Measurements from ENCODE around the gene IL10RB. TPM values are rescaled to one million over a fixed set of nuclear protein-coding genes. Genes with fewer than 3 reads are reported as not detected.
A peak's percentile ranks its signal among the peaks of the same experiment; 100 is the strongest.

The IL10RB gene
- total and polyA plus RNA-seq, 2 of the 13 experiments (the other 11 are each of a cell fraction or from before 2014, with no cell fraction given) = 17.4 to 18.2 TPM

DNA sequence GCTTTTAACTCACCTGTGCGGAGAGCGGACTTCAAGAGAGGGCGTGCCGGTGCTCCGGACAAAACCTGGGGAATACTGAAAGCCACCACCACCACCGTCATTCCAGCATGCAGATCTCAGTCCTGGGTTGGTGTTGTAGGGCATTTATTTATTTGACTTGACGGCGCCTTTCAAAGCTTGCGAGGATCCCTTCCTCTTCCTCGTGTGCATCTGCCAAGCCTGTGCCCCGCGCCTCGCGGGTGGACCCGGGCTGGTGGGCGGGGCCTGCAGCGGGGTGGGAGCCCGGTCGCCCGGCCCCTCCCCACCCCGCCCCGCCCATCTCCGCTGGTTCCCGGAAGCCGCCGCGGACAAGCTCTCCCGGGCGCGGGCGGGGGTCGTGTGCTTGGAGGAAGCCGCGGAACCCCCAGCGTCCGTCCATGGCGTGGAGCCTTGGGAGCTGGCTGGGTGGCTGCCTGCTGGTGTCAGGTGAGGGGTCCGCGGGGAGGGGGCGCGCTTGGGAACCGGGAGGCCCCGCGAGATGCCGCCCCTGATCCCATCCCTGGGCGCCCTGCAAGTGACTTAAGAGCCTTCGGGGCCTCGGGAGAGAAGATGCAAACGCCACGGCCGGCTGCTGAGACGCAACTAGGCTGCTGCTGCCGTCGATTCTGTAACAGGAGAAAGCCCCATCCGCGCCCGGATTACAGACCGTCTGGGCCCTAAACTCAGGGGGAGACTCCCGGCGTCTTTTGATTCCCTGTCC lies at the start of gene IL10RB (continued):
- TF ChIP-seq, protein P1, sequence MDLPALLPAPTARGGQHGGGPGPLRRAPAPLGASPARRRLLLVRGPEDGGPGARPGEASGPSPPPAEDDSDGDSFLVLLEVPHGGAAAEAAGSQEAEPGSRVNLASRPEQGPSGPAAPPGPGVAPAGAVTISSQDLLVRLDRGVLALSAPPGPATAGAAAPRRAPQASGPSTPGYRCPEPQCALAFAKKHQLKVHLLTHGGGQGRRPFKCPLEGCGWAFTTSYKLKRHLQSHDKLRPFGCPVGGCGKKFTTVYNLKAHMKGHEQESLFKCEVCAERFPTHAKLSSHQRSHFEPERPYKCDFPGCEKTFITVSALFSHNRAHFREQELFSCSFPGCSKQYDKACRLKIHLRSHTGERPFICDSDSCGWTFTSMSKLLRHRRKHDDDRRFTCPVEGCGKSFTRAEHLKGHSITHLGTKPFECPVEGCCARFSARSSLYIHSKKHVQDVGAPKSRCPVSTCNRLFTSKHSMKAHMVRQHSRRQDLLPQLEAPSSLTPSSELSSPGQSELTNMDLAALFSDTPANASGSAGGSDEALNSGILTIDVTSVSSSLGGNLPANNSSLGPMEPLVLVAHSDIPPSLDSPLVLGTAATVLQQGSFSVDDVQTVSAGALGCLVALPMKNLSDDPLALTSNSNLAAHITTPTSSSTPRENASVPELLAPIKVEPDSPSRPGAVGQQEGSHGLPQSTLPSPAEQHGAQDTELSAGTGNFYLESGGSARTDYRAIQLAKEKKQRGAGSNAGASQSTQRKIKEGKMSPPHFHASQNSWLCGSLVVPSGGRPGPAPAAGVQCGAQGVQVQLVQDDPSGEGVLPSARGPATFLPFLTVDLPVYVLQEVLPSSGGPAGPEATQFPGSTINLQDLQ (CRISPR knock-in tag; IDR thresholded peaks at IDR 0.05) = no peak
- TF ChIP-seq ZNF782 (CRISPR knock-in tag; IDR thresholded peaks at IDR 0.05; ENCODE audit: borderline replicate concordance) (0 out of 2 replicates have a peak, but pooled peaks have one; percentile 35), ARNT2 (CRISPR knock-in tag; IDR thresholded peaks at IDR 0.05; ENCODE audit: low read depth) (no peak; the same call in 1 of the 2 replicates), ZNF570 (CRISPR knock-in tag; IDR thresholded peaks at IDR 0.05; ENCODE audit: borderline replicate concordance) (no peak), MAF1 (CRISPR knock-in tag; IDR thresholded peaks at IDR 0.05; ENCODE audit: borderline replicate concordance) (no peak), CBX1 (IDR thresholded peaks at IDR 0.05; ENCODE audit: low read depth) (no peak), KMT2B (CRISPR knock-in tag; IDR thresholded peaks at IDR 0.05) (no peak), GFI1 (CRISPR knock-in tag; IDR thresholded peaks at IDR 0.05; ENCODE audit: borderline replicate concordance) (peak; percentile 35; the same call in 1 of the 2 replicates), ZNF619 (CRISPR knock-in tag; IDR thresholded peaks at IDR 0.05) (no peak), SMYD3 (CRISPR knock-in tag; IDR thresholded peaks at IDR 0.05) (no peak), ELF4 (CRISPR knock-in tag; IDR thresholded peaks at IDR 0.05; ENCODE audit: borderline replicate concordance) (0 out of 2 replicates have a peak, but pooled peaks have one; percentile 52), HMGA1 (CRISPR knock-in tag; conservative IDR thresholded peaks at IDR 0.05) (no peak), IRF2 (CRISPR knock-in tag; IDR thresholded peaks at IDR 0.05) (no peak), GABPB1 (CRISPR knock-in tag; IDR thresholded peaks at IDR 0.05) (peak; percentile 82), RBM39 (IDR thresholded peaks at IDR 0.05; ENCODE audit: low read depth, low read length, poor library complexity, severe bottlenecking) (peak; percentile 55)
- TF ChIP-seq, protein P2, sequence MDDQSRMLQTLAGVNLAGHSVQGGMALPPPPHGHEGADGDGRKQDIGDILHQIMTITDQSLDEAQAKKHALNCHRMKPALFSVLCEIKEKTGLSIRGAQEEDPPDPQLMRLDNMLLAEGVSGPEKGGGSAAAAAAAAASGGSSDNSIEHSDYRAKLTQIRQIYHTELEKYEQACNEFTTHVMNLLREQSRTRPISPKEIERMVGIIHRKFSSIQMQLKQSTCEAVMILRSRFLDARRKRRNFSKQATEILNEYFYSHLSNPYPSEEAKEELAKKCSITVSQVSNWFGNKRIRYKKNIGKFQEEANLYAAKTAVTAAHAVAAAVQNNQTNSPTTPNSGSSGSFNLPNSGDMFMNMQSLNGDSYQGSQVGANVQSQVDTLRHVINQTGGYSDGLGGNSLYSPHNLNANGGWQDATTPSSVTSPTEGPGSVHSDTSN (CRISPR knock-in tag; IDR thresholded peaks at IDR 0.05; ENCODE audit: borderline replicate concordance) = no peak
- TF ChIP-seq, protein P3, sequence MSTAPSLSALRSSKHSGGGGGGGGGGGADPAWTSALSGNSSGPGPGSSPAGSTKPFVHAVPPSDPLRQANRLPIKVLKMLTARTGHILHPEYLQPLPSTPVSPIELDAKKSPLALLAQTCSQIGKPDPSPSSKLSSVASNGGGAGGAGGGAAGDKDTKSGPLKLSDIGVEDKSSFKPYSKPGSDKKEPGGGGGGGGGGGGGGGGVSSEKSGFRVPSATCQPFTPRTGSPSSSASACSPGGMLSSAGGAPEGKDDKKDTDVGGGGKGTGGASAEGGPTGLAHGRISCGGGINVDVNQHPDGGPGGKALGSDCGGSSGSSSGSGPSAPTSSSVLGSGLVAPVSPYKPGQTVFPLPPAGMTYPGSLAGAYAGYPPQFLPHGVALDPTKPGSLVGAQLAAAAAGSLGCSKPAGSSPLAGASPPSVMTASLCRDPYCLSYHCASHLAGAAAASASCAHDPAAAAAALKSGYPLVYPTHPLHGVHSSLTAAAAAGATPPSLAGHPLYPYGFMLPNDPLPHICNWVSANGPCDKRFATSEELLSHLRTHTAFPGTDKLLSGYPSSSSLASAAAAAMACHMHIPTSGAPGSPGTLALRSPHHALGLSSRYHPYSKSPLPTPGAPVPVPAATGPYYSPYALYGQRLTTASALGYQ (CRISPR knock-in tag; IDR thresholded peaks at IDR 0.05) = no peak
- TF ChIP-seq, protein P4, sequence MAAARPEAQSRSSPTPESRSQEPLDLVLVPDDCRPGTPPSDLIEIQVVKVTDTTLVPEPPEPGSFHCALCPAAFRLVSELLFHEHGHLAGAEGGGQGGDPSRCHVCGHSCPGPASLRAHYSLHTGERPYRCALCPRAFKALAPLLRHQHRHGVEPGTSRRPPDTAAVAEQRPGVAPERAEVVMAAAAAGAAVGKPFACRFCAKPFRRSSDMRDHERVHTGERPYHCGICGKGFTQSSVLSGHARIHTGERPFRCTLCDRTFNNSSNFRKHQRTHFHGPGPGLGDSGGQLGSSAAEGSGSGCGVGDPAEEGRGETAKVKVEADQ (CRISPR knock-in tag; IDR thresholded peaks at IDR 0.05; ENCODE audit: borderline replicate concordance) = no peak
- TF ChIP-seq, protein P5, sequence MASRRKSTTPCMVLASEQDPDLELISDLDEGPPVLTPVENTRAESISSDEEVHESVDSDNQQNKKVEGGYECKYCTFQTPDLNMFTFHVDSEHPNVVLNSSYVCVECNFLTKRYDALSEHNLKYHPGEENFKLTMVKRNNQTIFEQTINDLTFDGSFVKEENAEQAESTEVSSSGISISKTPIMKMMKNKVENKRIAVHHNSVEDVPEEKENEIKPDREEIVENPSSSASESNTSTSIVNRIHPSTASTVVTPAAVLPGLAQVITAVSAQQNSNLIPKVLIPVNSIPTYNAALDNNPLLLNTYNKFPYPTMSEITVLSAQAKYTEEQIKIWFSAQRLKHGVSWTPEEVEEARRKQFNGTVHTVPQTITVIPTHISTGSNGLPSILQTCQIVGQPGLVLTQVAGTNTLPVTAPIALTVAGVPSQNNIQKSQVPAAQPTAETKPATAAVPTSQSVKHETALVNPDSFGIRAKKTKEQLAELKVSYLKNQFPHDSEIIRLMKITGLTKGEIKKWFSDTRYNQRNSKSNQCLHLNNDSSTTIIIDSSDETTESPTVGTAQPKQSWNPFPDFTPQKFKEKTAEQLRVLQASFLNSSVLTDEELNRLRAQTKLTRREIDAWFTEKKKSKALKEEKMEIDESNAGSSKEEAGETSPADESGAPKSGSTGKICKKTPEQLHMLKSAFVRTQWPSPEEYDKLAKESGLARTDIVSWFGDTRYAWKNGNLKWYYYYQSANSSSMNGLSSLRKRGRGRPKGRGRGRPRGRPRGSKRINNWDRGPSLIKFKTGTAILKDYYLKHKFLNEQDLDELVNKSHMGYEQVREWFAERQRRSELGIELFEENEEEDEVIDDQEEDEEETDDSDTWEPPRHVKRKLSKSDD (CRISPR knock-in tag; IDR thresholded peaks at IDR 0.05; ENCODE audit: low read depth) = no peak
